ENCODE measurements around the gene FGF21.
"Not testable (repeated sequence)": the region's sequence is repeated elsewhere in the genome, so short reads cannot be mapped to it uniquely, and the experiment has no call there.

The FGF21 gene

GRCh38 chr19:48756686-48757085 lies 1.4 kb downstream of the FGF21 start:
- H3K4me3 Mint-ChIP-seq: no peak overlapping the region
- peaks cover 29% of the 10 kb centered on the region for H3K27me3 Mint-ChIP-seq
- H3K27ac Mint-ChIP-seq: no peak overlapping the region
- H3K4me1 Mint-ChIP-seq (ENCODE audit: low read depth): peaks cover 19% of the 10 kb centered on the region
- H3K9me3 Mint-ChIP-seq: no peaks in the 10 kb centered on the region
- no peaks in the 10 kb centered on the region for H3K36me3 Mint-ChIP-seq (ENCODE audit: low read depth)

DNA sequence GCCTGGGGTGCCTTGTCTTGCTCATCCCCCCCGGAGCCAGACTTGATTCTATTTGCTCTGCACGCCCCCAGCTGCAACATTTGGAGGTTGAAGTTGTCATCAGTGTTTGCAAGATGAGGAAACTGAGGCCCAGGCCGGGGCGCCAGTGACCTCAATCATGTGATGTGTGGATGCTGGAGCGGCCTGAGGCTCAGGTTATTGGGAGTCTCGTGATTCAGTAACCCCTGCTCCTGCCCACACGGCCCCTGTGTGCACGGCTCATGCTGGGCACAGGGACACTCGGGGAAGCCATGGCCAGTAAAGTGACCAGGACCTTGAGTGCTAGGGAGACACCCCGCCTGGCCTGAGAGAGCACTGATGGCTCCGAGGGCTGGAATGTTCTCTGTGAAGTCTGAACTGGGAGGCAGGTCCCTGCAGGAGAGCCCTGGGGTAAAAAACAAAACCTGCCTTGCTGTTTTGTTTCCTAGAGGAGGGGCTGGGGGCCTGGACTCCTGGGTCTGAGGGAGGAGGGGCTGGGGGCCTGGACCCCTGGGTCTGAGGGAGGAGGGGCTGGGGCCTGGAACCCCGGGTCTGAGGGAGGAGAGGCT lies 1.9 kb downstream of the FGF21 start:
- H3K27me3 Mint-ChIP-seq: peaks cover 26% of the 10 kb centered on the region
- no peak overlapping the region for H3K27ac Mint-ChIP-seq
- no peaks in the 10 kb centered on the region for H3K9me3 Mint-ChIP-seq
- no peak overlapping the region for H3K4me3 Mint-ChIP-seq
- peaks cover 16% of the 10 kb centered on the region for H3K4me1 Mint-ChIP-seq (ENCODE audit: low read depth)
- H3K36me3 Mint-ChIP-seq (ENCODE audit: low read depth): no peaks in the 10 kb centered on the region

- Mint-ChIP-seq H3K9me3 (no peaks in the 10 kb centered on the region), H3K4me3 (no peak overlapping the region), H3K4me1 (ENCODE audit: low read depth) (peaks cover 15% of the 10 kb centered on the region), H3K36me3 (ENCODE audit: low read depth) (no peaks in the 10 kb centered on the region), H3K27ac (no peak overlapping the region), H3K27me3 (peaks cover 26% of the 10 kb centered on the region)
These were observed 2.4 kb downstream of the FGF21 start for GRCh38 chr19:48757741-48758144.

GRCh38 chr19:48760504-48761205 lies 5.3 kb downstream of the FGF21 start:
- H3K9me3 Mint-ChIP-seq: no peaks in the 10 kb centered on the region
- peak overlapping the region; percentile 68 for H3K27ac Mint-ChIP-seq
- H3K36me3 Mint-ChIP-seq (ENCODE audit: low read depth): no peaks in the 10 kb centered on the region
- peaks cover 7% of the 10 kb centered on the region for H3K4me1 Mint-ChIP-seq (ENCODE audit: low read depth)
- H3K4me3 Mint-ChIP-seq: no peak overlapping the region
- H3K27me3 Mint-ChIP-seq: peaks cover 9% of the 10 kb centered on the region

DNA sequence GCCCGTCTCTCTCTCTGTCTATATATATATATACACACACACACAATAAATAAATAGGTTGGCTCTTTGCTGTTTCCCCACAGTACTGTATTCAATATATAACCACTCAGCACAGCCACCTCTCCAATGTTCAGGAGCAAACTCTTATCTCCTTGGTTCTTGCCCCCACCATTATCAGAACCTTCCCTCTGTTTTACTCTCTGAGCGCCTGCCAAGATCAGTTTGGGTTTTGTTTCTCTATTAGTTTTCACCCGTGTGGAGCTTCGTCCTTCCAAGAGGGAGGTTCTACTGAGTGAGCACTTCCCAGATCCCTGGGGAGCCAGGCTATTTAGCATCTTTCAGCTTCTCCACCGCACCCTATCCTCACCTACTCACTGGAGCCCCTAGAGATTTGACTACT lies 10.5 kb downstream of the FGF21 start:
- not testable (repeated sequence) for H3K4me1 Mint-ChIP-seq (ENCODE audit: low read depth); H3K9me3 Mint-ChIP-seq; H3K36me3 Mint-ChIP-seq (ENCODE audit: low read depth); H3K4me3 Mint-ChIP-seq; H3K27ac Mint-ChIP-seq
- peaks cover 26% of the 10 kb centered on the region for H3K27me3 Mint-ChIP-seq

GRCh38 chr19:48768171-48768753 lies 12.9 kb downstream of the FGF21 start:
- H3K4me1 Mint-ChIP-seq (ENCODE audit: low read depth); H3K36me3 Mint-ChIP-seq (ENCODE audit: low read depth); H3K27ac Mint-ChIP-seq; H3K9me3 Mint-ChIP-seq; H3K4me3 Mint-ChIP-seq: not testable (repeated sequence)
- peaks cover 22% of the 10 kb centered on the region for H3K27me3 Mint-ChIP-seq

DNA sequence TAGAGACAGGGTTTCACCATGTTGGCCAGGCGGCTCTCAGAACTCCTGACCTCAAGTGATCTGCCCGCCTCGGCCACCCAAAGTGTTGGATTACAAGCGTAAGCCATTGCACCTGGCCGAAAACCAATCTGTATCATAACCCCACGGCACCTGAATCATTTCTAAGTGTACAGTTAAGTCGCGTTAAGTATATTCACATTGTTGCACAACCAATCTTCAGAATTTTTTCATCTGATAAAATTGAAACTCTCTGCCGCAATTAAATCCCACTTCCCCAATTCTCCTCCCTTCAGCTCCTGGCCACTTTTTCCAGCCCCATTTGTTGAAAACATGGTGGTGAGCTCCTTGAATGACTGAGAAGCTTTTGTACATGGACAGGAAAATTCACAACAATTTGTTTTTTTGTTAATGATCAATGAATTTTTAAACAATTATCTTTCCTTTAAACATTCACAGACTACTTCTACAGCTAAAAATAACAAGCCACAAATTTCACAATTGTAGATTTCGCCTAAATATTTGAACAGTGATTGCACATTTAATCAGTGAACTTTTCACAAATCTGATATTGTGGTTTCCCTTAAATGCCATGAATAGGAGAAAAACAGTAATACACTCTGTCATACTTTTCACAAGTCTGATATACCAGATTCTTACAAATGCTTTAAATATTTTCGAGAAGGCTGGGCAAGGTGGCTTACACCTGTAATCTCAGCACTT lies 13.8 kb downstream of the FGF21 start:
- H3K4me3 Mint-ChIP-seq: no peak overlapping the region
- peaks cover 22% of the 10 kb centered on the region for H3K27me3 Mint-ChIP-seq
- no peaks in the 10 kb centered on the region for H3K36me3 Mint-ChIP-seq (ENCODE audit: low read depth)
- no peaks in the 10 kb centered on the region for H3K4me1 Mint-ChIP-seq (ENCODE audit: low read depth)
- H3K9me3 Mint-ChIP-seq: no peaks in the 10 kb centered on the region
- H3K27ac Mint-ChIP-seq: no peak overlapping the region

DNA sequence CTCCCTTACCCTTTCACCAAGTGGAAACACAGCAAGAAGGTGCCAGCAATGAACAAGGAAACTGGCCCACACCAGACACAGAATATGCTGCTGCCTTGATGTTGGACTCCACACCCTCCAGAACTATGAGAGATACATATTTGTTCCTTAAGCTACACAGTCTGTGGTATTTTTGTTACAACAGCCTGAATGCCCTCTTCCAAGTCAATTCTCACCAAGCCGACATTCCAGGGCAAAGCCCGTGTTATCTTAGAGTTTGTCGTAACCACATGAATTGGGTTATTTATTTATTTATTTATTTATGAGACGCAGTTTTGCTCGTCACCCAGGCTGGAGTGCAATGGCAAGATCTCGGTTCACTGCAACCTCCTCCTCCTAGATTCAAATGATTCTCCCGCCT lies 14.9 kb downstream of the FGF21 start:
- Mint-ChIP-seq H3K27me3 (peaks cover 22% of the 10 kb centered on the region), H3K36me3 (ENCODE audit: low read depth) (no peaks in the 10 kb centered on the region), H3K4me3 (no peak overlapping the region), H3K4me1 (ENCODE audit: low read depth) (no peaks in the 10 kb centered on the region), H3K9me3 (no peaks in the 10 kb centered on the region), H3K27ac (no peak overlapping the region)

DNA sequence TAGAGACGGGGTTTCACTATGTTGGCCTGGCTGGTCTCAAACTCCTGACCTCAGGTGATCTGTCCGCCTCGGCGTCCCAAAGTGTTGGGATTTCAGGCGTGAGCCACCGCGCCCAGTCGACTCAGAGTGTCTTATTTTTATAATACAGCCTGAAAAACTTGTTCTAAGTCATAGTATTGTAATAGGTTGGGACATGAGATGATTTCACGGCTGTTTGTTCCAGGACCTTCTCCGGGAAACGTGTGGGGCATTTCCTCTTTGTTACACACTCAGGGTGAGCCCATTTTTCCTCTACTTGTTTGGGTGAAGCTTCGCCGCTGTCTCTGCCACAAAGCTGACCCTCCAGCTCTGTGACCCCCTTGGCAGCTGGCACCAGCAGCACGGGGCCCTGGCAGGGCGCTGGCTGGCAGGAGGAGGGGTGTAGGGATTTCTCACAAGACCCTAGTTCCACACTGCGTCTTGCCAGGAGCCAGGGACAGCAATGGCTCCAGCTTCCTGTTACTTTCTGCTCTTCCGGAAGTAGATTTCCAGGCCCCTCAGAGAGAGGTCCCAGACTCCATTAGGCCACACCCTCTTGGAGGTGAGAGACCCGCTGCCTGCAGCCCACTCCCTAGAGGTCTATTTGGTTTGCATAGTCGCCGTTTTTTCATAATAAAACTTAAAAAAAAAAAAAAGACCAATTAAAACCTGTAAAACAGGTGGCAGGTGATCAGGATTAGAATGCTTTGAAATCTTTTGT lies 15.6 kb downstream of the FGF21 start:
- H3K9me3 Mint-ChIP-seq: no peaks in the 10 kb centered on the region
- H3K36me3 Mint-ChIP-seq (ENCODE audit: low read depth): no peaks in the 10 kb centered on the region
- H3K27ac Mint-ChIP-seq: no peak overlapping the region
- H3K27me3 Mint-ChIP-seq: peaks cover 19% of the 10 kb centered on the region
- no peaks in the 10 kb centered on the region for H3K4me1 Mint-ChIP-seq (ENCODE audit: low read depth)
- no peak overlapping the region for H3K4me3 Mint-ChIP-seq

GRCh38 chr19:48772503-48772953 lies 17.2 kb downstream of the FGF21 start:
- Mint-ChIP-seq H3K36me3 (ENCODE audit: low read depth) (no peaks in the 10 kb centered on the region), H3K9me3 (no peaks in the 10 kb centered on the region), H3K4me3 (no peak overlapping the region), H3K27me3 (peaks cover 15% of the 10 kb centered on the region), H3K27ac (no peak overlapping the region), H3K4me1 (ENCODE audit: low read depth) (no peaks in the 10 kb centered on the region)

- H3K9me3 Mint-ChIP-seq: no peaks in the 10 kb centered on the region
- H3K27ac Mint-ChIP-seq: no peak overlapping the region
- no peaks in the 10 kb centered on the region for H3K27me3 Mint-ChIP-seq
- no peak overlapping the region for H3K4me3 Mint-ChIP-seq
- H3K4me1 Mint-ChIP-seq (ENCODE audit: low read depth): no peaks in the 10 kb centered on the region
- H3K36me3 Mint-ChIP-seq (ENCODE audit: low read depth): no peaks in the 10 kb centered on the region
These were observed 21.8 kb downstream of the FGF21 start for GRCh38 chr19:48777139-48777538.

GRCh38 chr19:48777720-48778119 lies 22.4 kb downstream of the FGF21 start:
- Mint-ChIP-seq H3K4me1 (ENCODE audit: low read depth) (peaks cover 3% of the 10 kb centered on the region), H3K27me3 (no peaks in the 10 kb centered on the region), H3K4me3 (no peak overlapping the region), H3K9me3 (no peaks in the 10 kb centered on the region), H3K27ac (no peak overlapping the region), H3K36me3 (ENCODE audit: low read depth) (no peaks in the 10 kb centered on the region)

DNA sequence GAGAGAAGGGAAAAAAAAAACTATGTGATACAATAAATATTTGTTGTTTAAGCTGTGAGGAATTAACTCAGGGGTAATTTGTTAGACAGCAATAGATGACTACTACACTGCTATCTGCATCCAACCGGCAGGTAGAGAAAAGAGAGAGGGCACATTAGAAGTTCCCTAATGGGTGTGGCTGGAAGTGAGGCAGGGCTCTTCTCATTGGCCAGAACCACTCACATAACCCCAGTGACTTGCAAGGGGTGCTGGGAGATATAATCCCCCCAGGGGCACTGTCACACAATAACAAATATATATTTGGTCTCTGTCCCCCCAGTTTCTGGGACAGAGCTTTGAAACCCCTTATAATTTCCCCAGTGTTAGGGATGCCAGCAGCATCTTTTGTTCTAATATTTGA lies 24.3 kb downstream of the FGF21 start:
- H3K27me3 Mint-ChIP-seq: no peaks in the 10 kb centered on the region
- peaks cover 3% of the 10 kb centered on the region for H3K4me1 Mint-ChIP-seq (ENCODE audit: low read depth)
- no peaks in the 10 kb centered on the region for H3K36me3 Mint-ChIP-seq (ENCODE audit: low read depth)
- no peak overlapping the region for H3K27ac Mint-ChIP-seq
- no peaks in the 10 kb centered on the region for H3K9me3 Mint-ChIP-seq
- H3K4me3 Mint-ChIP-seq: no peak overlapping the region

DNA sequence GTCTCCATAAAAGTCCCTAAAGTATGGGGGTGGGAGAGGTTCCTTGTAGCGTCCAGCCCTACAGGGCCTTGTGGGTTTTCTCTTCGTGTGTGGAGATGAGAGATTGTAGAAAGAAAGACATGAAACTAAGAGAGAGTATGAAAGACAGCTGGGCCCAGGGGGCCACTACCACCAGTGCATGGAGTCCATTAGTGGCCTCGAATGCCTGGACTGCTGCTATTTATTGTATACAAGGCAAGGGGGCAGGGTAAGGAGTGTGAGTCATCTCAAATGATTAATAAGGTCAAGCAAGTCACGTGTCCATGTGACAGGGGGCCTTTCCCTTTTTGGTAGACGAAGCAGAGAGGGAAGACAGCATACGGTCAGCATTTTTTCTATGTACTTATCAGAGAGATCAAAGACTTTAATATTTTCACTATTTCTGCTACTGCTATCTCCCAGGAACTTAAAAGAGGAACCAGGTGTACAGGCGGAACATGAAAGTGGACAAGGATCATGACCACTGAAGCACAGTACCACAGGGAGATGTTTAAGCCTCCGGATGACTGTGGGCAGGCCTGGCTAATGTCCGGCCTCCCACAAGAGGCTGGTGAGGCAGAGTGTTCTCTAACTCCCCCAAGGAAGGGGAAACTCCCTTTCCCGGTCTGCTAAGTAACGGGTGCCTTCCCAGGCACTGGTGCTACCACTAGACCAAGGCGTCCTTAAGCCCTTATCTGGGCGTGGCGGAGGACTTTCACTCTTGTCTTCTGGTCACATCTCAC lies 25.5 kb downstream of the FGF21 start:
- no peak overlapping the region for H3K4me3 Mint-ChIP-seq
- no peak overlapping the region for H3K27ac Mint-ChIP-seq
- no peaks in the 10 kb centered on the region for H3K27me3 Mint-ChIP-seq

More for the DNA sequence above, 25.5 kb downstream of the FGF21 start:
- H3K36me3 Mint-ChIP-seq (ENCODE audit: low read depth): no peaks in the 10 kb centered on the region
- no peaks in the 10 kb centered on the region for H3K9me3 Mint-ChIP-seq
- peaks cover 3% of the 10 kb centered on the region for H3K4me1 Mint-ChIP-seq (ENCODE audit: low read depth)

Measured in stimulated activated naive CD8-positive, alpha-beta T cell treated with anti-CD3 and anti-CD28 coated beads, Interleukin-15, Interleukin-2, amounts not matched to agents 100 ng/mL and 50 ng/mL, for 24 hours (primary cell).